Activated T-cell treated with anti-CD3 and anti-CD28 coated beads, Interleukin-2, amount 50 U/mL, for 72 hours (primary cell): ENCODE results near the gene PEPD. TPM values are rescaled to one million over a fixed set of nuclear protein-coding genes. Genes with fewer than 3 reads are reported as not detected.

Experiments
- ATAC-seq, 2 donors: fragments of 150-1000 bp; cut with Tn5 transposase; replicated peaks in 1 of 2; 2 replicates each; pipeline ENCODE4 v1.10.0; 2021; ENCODE audit warnings: moderate library complexity in 2 of 2, mild to moderate bottlenecking in 1 of 2
- DNase-seq, 2 donors: peaks; one replicate each; pipeline ENCODE4 v3.0.0; 2021 to 2022; ENCODE audit warnings: mixed read lengths in 1 of 2
- H3K27ac Mint-ChIP-seq: one replicate; pipeline ENCODE4 v1.8.0; 2022; ENCODE audit warnings: mild to moderate bottlenecking, moderate library complexity, mixed read lengths
- H3K27me3 Mint-ChIP-seq: one replicate; pipeline ENCODE4 v1.8.0; 2022; ENCODE audit warnings: low read depth, mixed read lengths
- H3K36me3 Mint-ChIP-seq, 2 donors: one replicate each; pipeline ENCODE4 v1.8.0; 2022; ENCODE audit warnings: mixed read lengths in 2 of 2, mild to moderate bottlenecking in 1 of 2; ENCODE audit not compliant: insufficient read depth in 2 of 2
- H3K4me1 Mint-ChIP-seq: one replicate; pipeline ENCODE4 v1.8.0; 2022; ENCODE audit warnings: low read depth, mixed read lengths
- H3K4me3 Mint-ChIP-seq, 2 donors: one replicate each; pipeline ENCODE4 v1.8.0; 2022; ENCODE audit warnings: mild to moderate bottlenecking in 2 of 2, mixed read lengths in 2 of 2, moderate library complexity in 2 of 2
- H3K9me3 Mint-ChIP-seq, 2 donors: one replicate each; pipeline ENCODE4 v1.8.0; 2022; ENCODE audit warnings: mixed read lengths in 2 of 2
- total RNA-seq, 2 donors: library from RNA; stranded (reverse); gene quantifications; one replicate each; pipeline ENCODE4 v1.2.3, GENCODE V29; 2022

Gene PEPD
- total RNA-seq, 2 donors from 2014 or later, result 19.8 to 21.1 TPM

DNA sequence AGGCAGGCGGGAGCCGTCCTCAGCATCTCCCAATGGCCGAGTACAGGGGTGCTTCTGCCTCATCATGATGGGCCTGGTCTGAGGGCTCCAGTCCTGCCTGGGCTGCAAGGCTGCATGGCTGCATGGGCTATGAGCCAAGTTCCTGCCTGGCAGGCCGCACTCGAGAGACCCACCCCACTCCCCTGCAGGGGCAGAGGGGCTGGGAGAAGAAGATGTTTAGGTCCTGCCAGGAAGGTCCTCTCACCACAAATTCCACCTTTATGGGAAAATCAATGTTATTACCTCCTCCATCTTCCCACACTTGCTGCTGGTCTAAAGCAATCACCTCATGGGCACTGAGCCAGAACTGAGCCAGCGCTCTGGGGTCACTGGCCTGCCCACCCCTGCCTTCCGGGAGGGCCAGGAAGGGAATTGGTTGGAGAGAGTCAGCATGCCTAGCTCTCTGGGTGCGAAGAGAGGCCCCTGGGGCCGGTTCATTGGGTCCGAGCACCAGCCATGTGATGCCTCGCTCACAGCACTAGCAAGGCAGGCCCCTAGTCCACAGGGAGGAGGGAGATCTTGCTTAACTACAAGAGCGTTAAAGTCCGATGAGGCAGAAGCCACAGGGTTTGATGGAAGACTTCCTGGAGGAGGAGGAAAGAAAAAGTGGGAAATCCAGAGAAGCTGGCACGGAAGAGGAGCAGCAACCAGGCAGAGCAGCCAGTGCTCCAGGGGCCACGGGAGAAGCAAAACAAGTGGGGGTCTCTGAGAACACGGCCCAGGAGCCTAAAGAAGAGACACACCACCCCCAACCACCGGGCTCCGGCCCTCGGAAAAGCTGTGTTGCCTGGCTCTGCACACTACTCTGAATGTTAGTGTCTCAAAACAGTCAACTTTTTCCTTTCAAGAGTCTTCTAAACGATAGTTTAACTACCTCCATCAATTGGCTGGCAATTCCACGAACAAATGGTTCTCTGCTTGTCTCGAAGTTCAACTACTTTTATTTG lies 84.9 kb downstream of the PEPD start:
- Mint-ChIP-seq H3K9me3 (no peaks in the 10 kb centered on the region), H3K4me3 (no peak overlapping the region), H3K36me3 (no peaks in the 10 kb centered on the region), H3K27me3 (no peaks in the 10 kb centered on the region), H3K27ac (no peak overlapping the region), H3K4me1 (no peaks in the 10 kb centered on the region)
- DNase-seq (no peak), ATAC-seq (no peak)

- H3K9me3 Mint-ChIP-seq, result no peaks in the 10 kb centered on the region
- ATAC-seq (no peak), DNase-seq (no peak)
- H3K36me3 Mint-ChIP-seq, result no peaks in the 10 kb centered on the region
- no peak overlapping the region for H3K4me3 Mint-ChIP-seq
- H3K27ac Mint-ChIP-seq, result no peak overlapping the region
- peaks cover 2% of the 10 kb centered on the region for H3K4me1 Mint-ChIP-seq
- H3K27me3 Mint-ChIP-seq, result no peaks in the 10 kb centered on the region
These were observed 85.8 kb downstream of the PEPD start for GRCh38 chr19:33435706-33436359.

DNA sequence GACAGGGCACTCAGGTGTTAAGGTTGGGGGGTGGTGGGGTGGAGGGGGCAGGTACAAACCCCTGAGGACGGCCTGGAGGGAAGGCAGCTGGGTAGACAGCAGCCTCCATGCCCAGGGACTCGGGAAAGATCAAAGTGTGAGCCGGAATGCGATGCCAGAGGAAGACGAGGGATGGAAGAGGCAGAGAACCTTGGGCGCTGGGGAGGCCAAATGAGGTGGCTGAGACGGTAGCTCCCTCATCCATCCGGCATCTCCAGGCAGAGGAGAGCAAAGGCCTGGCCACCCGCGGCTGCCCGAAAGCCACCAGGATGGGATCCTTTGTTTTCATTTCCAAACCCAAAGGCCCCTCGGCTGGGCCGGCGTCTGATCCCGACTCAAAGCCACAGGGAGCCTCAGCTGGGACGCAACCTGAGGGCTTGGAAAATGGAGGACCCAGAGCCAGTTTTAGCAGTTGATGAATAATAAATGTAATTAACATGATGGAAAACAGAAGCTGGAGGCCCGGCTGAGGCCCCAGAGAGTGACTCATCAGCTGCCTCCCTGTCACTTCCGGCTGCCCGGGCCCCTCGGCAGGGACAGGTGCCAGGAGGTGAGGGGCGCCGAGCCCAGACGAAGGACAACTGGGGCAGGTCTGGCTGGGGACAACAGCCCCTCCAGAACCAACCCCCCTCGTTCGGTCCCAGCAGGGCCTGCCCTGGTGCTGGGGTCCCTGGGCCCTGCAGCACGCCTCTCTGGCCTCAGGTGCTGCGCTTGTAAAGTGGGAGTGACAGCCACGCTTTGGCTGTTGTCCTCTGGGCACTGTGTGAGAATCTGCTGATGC lies 86.5 kb downstream of the PEPD start:
- Mint-ChIP-seq H3K36me3 (no peaks in the 10 kb centered on the region), H3K27me3 (no peaks in the 10 kb centered on the region), H3K9me3 (no peaks in the 10 kb centered on the region), H3K4me3 (no peak overlapping the region), H3K27ac (no peak overlapping the region), H3K4me1 (peaks cover 6% of the 10 kb centered on the region)
- DNase-seq, result no peak
- no peak for ATAC-seq

- no peak for ATAC-seq
- DNase-seq, result no peak
- Mint-ChIP-seq H3K27ac (no peak overlapping the region), H3K36me3 (no peaks in the 10 kb centered on the region), H3K9me3 (no peaks in the 10 kb centered on the region), H3K27me3 (no peaks in the 10 kb centered on the region), H3K4me1 (peaks cover 6% of the 10 kb centered on the region), H3K4me3 (no peak overlapping the region)
These were observed 87.3 kb downstream of the PEPD start for GRCh38 chr19:33434069-33434885.

DNA sequence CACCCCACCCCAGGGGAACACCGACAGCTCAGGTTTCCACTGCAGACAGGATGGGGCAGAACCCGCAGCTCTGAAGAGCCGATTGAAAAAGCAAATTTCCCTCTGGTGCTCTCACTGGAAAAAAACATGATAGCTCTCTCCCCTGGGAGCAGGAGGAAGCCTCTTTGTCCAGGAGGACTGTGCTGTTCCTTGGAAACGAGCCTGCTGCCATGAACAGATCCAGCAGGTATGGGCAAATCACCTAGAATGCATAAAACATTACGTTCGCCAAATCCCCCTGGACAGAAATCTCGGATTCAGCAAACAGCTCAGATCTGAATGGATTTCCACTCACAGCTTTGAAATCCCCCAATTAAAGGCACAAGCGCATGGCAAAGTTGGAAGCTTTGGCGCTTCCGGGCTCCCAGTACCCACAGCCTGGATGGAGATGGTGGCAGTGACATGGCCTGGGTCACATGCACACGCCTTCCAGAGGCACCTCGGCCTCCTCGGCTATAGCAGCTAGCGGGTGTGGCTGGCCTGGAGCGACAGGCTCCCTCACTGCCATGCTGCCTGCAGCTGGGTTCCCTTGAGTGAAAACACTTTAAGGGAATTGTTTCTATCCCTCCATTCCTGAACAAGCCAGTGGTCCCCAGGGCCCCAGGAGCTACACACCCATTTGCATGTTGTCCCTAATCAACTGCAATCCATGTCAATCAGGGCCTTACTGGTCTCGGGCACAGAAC lies 89.0 kb downstream of the PEPD start:
- Mint-ChIP-seq H3K4me3 (no peak overlapping the region), H3K4me1 (peaks cover 6% of the 10 kb centered on the region), H3K27ac (no peak overlapping the region), H3K36me3 (no peaks in the 10 kb centered on the region), H3K9me3 (no peaks in the 10 kb centered on the region), H3K27me3 (no peaks in the 10 kb centered on the region)
- no peak for DNase-seq
- no peak for ATAC-seq

- no peaks in the 10 kb centered on the region for H3K9me3 Mint-ChIP-seq
- H3K4me1 Mint-ChIP-seq, result peaks cover 6% of the 10 kb centered on the region
- ATAC-seq (no peak), DNase-seq (no peak)
- H3K27ac Mint-ChIP-seq, result no peak overlapping the region
- H3K4me3 Mint-ChIP-seq, result no peak overlapping the region
- no peaks in the 10 kb centered on the region for H3K27me3 Mint-ChIP-seq
- H3K36me3 Mint-ChIP-seq, result no peaks in the 10 kb centered on the region
These were observed 89.6 kb downstream of the PEPD start for GRCh38 chr19:33432015-33432414.

- peak; percentile 82 to 85 for ATAC-seq
- Mint-ChIP-seq H3K27ac (peak overlapping the region; percentile 79), H3K27me3 (no peaks in the 10 kb centered on the region), H3K9me3 (no peaks in the 10 kb centered on the region), H3K4me1 (peaks cover 6% of the 10 kb centered on the region), H3K4me3 (peak overlapping the region; percentile 53 to 72), H3K36me3 (no peaks in the 10 kb centered on the region)
- peak; percentile 68 to 70 for DNase-seq
These were observed 90.8 kb downstream of the PEPD start for GRCh38 chr19:33430674-33431277.

GRCh38 chr19:33429891-33430673 lies 91.5 kb downstream of the PEPD start:
- peak; percentile 67 to 77 for ATAC-seq
- Mint-ChIP-seq H3K4me3 (peak overlapping the region; percentile 53 to 72), H3K27me3 (no peaks in the 10 kb centered on the region), H3K4me1 (peaks cover 6% of the 10 kb centered on the region), H3K36me3 (no peaks in the 10 kb centered on the region), H3K27ac (peak overlapping the region; percentile 79), H3K9me3 (no peaks in the 10 kb centered on the region)
- DNase-seq, result peak; percentile 8 to 13

DNA sequence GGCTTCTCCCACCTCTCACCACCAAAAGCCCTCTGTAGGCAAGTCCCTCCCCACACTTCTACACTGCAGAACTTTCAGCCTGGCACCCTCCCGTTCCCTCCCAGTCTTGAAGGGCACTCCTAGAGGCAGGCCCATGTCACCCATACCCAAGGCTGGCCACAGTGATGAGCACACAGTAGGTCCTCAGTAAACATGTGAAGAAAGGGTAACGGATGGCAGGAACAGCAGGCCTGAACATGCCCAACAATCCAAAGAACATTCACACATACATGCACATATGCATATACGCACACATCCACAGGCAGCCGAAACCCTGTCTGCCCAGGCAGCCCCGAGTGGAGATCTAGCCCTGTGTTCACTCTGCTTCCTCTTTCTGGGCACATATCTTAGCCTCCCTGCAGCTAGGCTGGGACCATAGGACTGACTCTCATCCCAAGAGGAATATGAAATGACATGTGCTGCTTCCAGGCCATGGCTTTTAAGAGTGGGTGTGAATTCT lies 92.9 kb downstream of the PEPD start:
- Mint-ChIP-seq H3K36me3 (no peaks in the 10 kb centered on the region), H3K27ac (no peak overlapping the region), H3K9me3 (no peaks in the 10 kb centered on the region), H3K4me3 (no peak overlapping the region), H3K27me3 (no peaks in the 10 kb centered on the region), H3K4me1 (peaks cover 6% of the 10 kb centered on the region)
- no peak for DNase-seq
- no peak for ATAC-seq

GRCh38 chr19:33427801-33428626 lies 93.6 kb downstream of the PEPD start:
- Mint-ChIP-seq H3K36me3 (no peaks in the 10 kb centered on the region), H3K27me3 (no peaks in the 10 kb centered on the region), H3K27ac (no peak overlapping the region), H3K4me3 (no peak overlapping the region), H3K4me1 (peaks cover 6% of the 10 kb centered on the region), H3K9me3 (no peaks in the 10 kb centered on the region)
- ATAC-seq (no peak), DNase-seq (no peak)
